Glutamatergic neuron (in vitro differentiated cells): ENCODE results near the gene DNMBP. TPM values are rescaled to one million over a fixed set of nuclear protein-coding genes. Genes with fewer than 3 reads are reported as not detected.
"Not testable (repeated sequence)": the region's sequence is repeated elsewhere in the genome, so short reads cannot be mapped to it uniquely, and the experiment has no call there.

ENCODE experiments used
- DNase-seq: peaks from one replicate; pipeline ENCODE4 v3.0.0; 2022
- H3K27ac Mint-ChIP-seq: one replicate; pipeline ENCODE4 v1.8.0; 2020; ENCODE audit warnings: mild to moderate bottlenecking, mixed read lengths, inconsistent platforms; ENCODE audit not compliant: unreplicated experiment
- H3K27me3 Mint-ChIP-seq: one replicate; pipeline ENCODE4 v1.8.0; 2020; ENCODE audit warnings: mild to moderate bottlenecking, moderate library complexity, mixed read lengths, inconsistent platforms; ENCODE audit not compliant: unreplicated experiment
- H3K36me3 Mint-ChIP-seq: one replicate; pipeline ENCODE4 v1.8.0; 2020; ENCODE audit warnings: mild to moderate bottlenecking, mixed read lengths, inconsistent platforms; ENCODE audit not compliant: unreplicated experiment
- H3K4me1 Mint-ChIP-seq: one replicate; pipeline ENCODE4 v1.8.0; 2020; ENCODE audit warnings: mild to moderate bottlenecking, low read depth, mixed read lengths, inconsistent platforms; ENCODE audit not compliant: unreplicated experiment
- H3K4me3 Mint-ChIP-seq: one replicate; pipeline ENCODE4 v1.8.0; 2020; ENCODE audit warnings: mild to moderate bottlenecking, mixed read lengths, inconsistent platforms; ENCODE audit not compliant: unreplicated experiment
- H3K9me3 Mint-ChIP-seq: one replicate; pipeline ENCODE4 v1.8.0; 2020; ENCODE audit warnings: mild to moderate bottlenecking, moderate library complexity, mixed read lengths, inconsistent platforms; ENCODE audit not compliant: unreplicated experiment
- CTCF ChIP-seq: fragments of 200-600 bp; sonication (generic); IDR thresholded peaks from one replicate; pipeline ENCODE4 v1.5.0; 2021; ENCODE audit not compliant: partially characterized antibody, unreplicated experiment
- total RNA-seq: library from RNA; stranded (reverse); fragmentation: NEBNext Ultra II Directional; extraction: Animal tissue kit (Norgen Biotek cat#: 25700); gene quantifications from one replicate; pipeline ENCODE4 v1.2.1, GENCODE V29; 2021; ENCODE audit not compliant: unreplicated experiment

The DNMBP gene
- total RNA-seq, 1 donor from 2014 or later = 9.5 TPM

GRCh38 chr10:99843310-99843709, 166.4 kb downstream of the DNMBP start:
- H3K27ac Mint-ChIP-seq = no peak overlapping the region
- no peak overlapping the region for H3K4me3 Mint-ChIP-seq

GRCh38 chr10:99841746-99842145, 168.0 kb downstream of the DNMBP start:
- TF ChIP-seq CTCF = no peak
- peaks cover 7% of the 10 kb centered on the region for H3K4me1 Mint-ChIP-seq
- H3K27me3 Mint-ChIP-seq = peaks cover 8% of the 10 kb centered on the region

More at GRCh38 chr10:99843310-99843709, 166.4 kb downstream of the DNMBP start:
- no peak for DNase-seq
- Mint-ChIP-seq H3K36me3 (peaks cover 5% of the 10 kb centered on the region), H3K27me3 (peaks cover 8% of the 10 kb centered on the region), H3K9me3 (peaks cover 7% of the 10 kb centered on the region), H3K4me1 (peaks cover 7% of the 10 kb centered on the region)
- no peak for TF ChIP-seq CTCF

GRCh38 chr10:99840859-99841258, 168.9 kb downstream of the DNMBP start:
- not testable (repeated sequence) for DNase-seq, H3K4me3 Mint-ChIP-seq, H3K27ac Mint-ChIP-seq, H3K4me1 Mint-ChIP-seq, H3K27me3 Mint-ChIP-seq
- Mint-ChIP-seq H3K36me3 (peaks cover 11% of the 10 kb centered on the region), H3K9me3 (peaks cover 11% of the 10 kb centered on the region)

More at GRCh38 chr10:99841746-99842145, 168.0 kb downstream of the DNMBP start:
- Mint-ChIP-seq H3K27ac (no peak overlapping the region), H3K36me3 (peaks cover 6% of the 10 kb centered on the region), H3K9me3 (peaks cover 7% of the 10 kb centered on the region), H3K4me3 (no peak overlapping the region)
- DNase-seq = no peak

GRCh38 chr10:99836711-99837110, 173.0 kb downstream of the DNMBP start:
- no peaks in the 10 kb centered on the region for H3K4me1 Mint-ChIP-seq
- peaks cover 11% of the 10 kb centered on the region for H3K36me3 Mint-ChIP-seq
- peaks cover 13% of the 10 kb centered on the region for H3K9me3 Mint-ChIP-seq
- no peak overlapping the region for H3K4me3 Mint-ChIP-seq
- H3K27ac Mint-ChIP-seq = no peak overlapping the region
- no peak for TF ChIP-seq CTCF
- DNase-seq = no peak
- peaks cover 5% of the 10 kb centered on the region for H3K27me3 Mint-ChIP-seq

- Mint-ChIP-seq H3K27me3 (peaks cover 3% of the 10 kb centered on the region), H3K4me3 (no peak overlapping the region), H3K4me1 (no peaks in the 10 kb centered on the region), H3K27ac (no peak overlapping the region), H3K36me3 (peaks cover 8% of the 10 kb centered on the region), H3K9me3 (peaks cover 8% of the 10 kb centered on the region)
- TF ChIP-seq CTCF = no peak
- no peak for DNase-seq
Measured at GRCh38 chr10:99835947-99836346, 173.8 kb downstream of the DNMBP start.
